ENCODE data around the gene MPRIP. TPM values are rescaled to one million over a fixed set of nuclear protein-coding genes. Genes with fewer than 3 reads are reported as not detected.

MPRIP gene
- total and polyA plus RNA-seq, 2 of the 13 experiments (the other 11 are each of a cell fraction or from before 2014, with no cell fraction given), result 50.2 to 52.4 TPM

DNA sequence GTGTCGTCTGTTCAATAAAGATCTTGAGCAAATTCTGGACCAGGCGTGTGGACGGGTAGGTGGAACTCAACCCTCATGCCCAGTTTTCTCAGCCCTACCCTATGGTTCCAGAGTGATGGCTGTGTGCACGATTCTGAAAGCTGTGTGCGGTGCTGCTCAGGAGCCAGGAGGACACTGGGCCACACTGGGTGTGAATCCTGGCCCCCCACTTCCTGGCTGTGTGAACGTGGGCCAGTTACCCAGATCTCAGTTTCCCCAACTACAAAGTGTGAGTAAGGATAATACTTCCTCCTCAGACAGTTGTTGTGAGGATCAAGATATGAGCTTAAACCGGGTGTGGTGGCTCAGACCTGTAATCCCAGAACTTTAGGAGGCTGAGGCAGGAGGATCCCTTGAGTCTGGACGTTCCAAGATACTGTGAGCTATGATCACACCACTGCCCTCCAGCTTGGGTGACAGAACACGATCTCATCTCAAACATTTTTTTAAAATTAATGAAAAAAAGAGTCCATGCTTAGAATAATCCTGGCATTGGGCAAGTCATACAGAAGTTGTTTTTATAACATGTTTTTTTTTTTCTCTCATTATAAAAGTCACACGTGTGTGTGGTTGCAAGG lies 14.7 kb upstream of the MPRIP start:
- no TSS peak for BruUV-seq (replicated peaks)
- H3K36me3 ChIP-seq (replicated peaks in 1 of 2; ENCODE audit: control insufficient read depth in 1 of 2, insufficient read depth in 2 of 2, low read length in 2 of 2), result no peaks in the 10 kb centered on the region
- ATAC-seq (no peak), DNase-seq (ENCODE audit: low spot score) (no peak), FAIRE-seq (no peak)
- peaks cover 71% of the 10 kb centered on the region for H3K4me1 ChIP-seq (ENCODE audit: insufficient read depth, low read length)
- WGBS (ENCODE audit: low lambda C conversion rate), result 39% methylated on average over 8 of the region's 10 CpGs
- peaks cover 0 to 2% of the 10 kb centered on the region in 2 experiments; a peak in 2 of 5 replicates for H3K27me3 ChIP-seq (ENCODE audit: control insufficient read depth in 1 of 2, insufficient read depth in 2 of 2, low read length in 2 of 2)
- intact Hi-C loops (cut with micrococcal nuclease; ENCODE audit: unreplicated experiment), result no loop called here
- H4K20me1 ChIP-seq (ENCODE audit: insufficient read depth, low read length), result no peaks in the 10 kb centered on the region
- H3K4me2 ChIP-seq (ENCODE audit: low read depth, low read length), result peak overlapping the region; percentile 94
- H2AFZ ChIP-seq (ENCODE audit: low read length), result no peak overlapping the region
- no peak overlapping the region for H3K9ac ChIP-seq (ENCODE audit: insufficient read depth, low read depth, low read length)
- ChIA-PET POLR2A (interaction anchor here (1.2 to 3.0 kb wide), 4 partner anchors 14 to 51 kb away, joined by 4 to 13 read pairs (median 6); partner anchors contain the start of gene MPRIP), CTCF (ENCODE audit: low intra/inter-chr PET ratio, low total read pairs) (no interaction called here)
- TF ChIP-seq, protein P1, sequence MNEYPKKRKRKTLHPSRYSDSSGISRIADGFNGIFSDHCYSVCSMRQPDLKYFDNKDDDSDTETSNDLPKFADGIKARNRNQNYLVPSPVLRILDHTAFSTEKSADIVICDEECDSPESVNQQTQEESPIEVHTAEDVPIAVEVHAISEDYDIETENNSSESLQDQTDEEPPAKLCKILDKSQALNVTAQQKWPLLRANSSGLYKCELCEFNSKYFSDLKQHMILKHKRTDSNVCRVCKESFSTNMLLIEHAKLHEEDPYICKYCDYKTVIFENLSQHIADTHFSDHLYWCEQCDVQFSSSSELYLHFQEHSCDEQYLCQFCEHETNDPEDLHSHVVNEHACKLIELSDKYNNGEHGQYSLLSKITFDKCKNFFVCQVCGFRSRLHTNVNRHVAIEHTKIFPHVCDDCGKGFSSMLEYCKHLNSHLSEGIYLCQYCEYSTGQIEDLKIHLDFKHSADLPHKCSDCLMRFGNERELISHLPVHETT (CRISPR knock-in tag; conservative IDR thresholded peaks at IDR 0.05), result no peak
- TF ChIP-seq ZNF558 (CRISPR knock-in tag; IDR thresholded peaks at IDR 0.05; ENCODE audit: borderline replicate concordance), result 0 out of 2 replicates have a peak, but pooled peaks have one; percentile 12
- TF ChIP-seq, protein P2, sequence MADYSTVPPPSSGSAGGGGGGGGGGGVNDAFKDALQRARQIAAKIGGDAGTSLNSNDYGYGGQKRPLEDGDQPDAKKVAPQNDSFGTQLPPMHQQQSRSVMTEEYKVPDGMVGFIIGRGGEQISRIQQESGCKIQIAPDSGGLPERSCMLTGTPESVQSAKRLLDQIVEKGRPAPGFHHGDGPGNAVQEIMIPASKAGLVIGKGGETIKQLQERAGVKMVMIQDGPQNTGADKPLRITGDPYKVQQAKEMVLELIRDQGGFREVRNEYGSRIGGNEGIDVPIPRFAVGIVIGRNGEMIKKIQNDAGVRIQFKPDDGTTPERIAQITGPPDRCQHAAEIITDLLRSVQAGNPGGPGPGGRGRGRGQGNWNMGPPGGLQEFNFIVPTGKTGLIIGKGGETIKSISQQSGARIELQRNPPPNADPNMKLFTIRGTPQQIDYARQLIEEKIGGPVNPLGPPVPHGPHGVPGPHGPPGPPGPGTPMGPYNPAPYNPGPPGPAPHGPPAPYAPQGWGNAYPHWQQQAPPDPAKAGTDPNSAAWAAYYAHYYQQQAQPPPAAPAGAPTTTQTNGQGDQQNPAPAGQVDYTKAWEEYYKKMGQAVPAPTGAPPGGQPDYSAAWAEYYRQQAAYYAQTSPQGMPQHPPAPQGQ (CRISPR knock-in tag; IDR thresholded peaks at IDR 0.05; ENCODE audit: borderline replicate concordance), result no peak
- H3K27ac ChIP-seq (ENCODE audit: extremely low read length, insufficient read depth, low read length), result no peak overlapping the region
- in situ Hi-C loops (cut with HindIII; ENCODE audit: extremely low pct_ligation_motif_present, low pct_unique_long_range_greater_than_20kb), result no loop called here
- no peaks in the 10 kb centered on the region for H3K9me3 ChIP-seq (ENCODE audit: low read length)
- no peaks in the 10 kb centered on the region for H3K79me2 ChIP-seq (ENCODE audit: insufficient read depth, low read length)
- peak overlapping the region in 1 of 3 experiments; percentile 65; a peak in 1 of 6 replicates for H3K4me3 ChIP-seq (replicated peaks in 1 of 3; ENCODE audit: insufficient read depth in 1 of 3, low read depth in 2 of 3, low read length in 3 of 3)
